Measurements from ENCODE around the gene QTRT2.

The QTRT2 gene

GRCh38 chr3:114103858-114104257 is 47.3 kb downstream of the QTRT2 start:
- Histone ChIP-seq H3K9ac (ENCODE audit: low read depth, low read length) (no peak overlapping the region), H3K9me3 (replicated peaks; ENCODE audit: low read length) (no peaks in the 10 kb centered on the region), H3K4me2 (ENCODE audit: low read length) (no peak overlapping the region), H3K4me1 (ENCODE audit: control insufficient read depth, insufficient read depth, low read length) (no peaks in the 10 kb centered on the region), H3K27me3 (ENCODE audit: control insufficient read depth, insufficient read depth, low read length) (no peaks in the 10 kb centered on the region), H3K36me3 (ENCODE audit: insufficient read depth, low read length) (no peaks in the 10 kb centered on the region), H3K4me3 (ENCODE audit: low read length) (no peak overlapping the region)

- Histone ChIP-seq H3K4me2 (ENCODE audit: low read length) (no peak overlapping the region), H3K27me3 (ENCODE audit: control insufficient read depth, insufficient read depth, low read length) (peaks cover 1% of the 10 kb centered on the region), H3K9me3 (replicated peaks; ENCODE audit: low read length) (no peaks in the 10 kb centered on the region), H3K36me3 (ENCODE audit: insufficient read depth, low read length) (no peaks in the 10 kb centered on the region), H3K4me3 (ENCODE audit: low read length) (no peak overlapping the region), H3K4me1 (ENCODE audit: control insufficient read depth, insufficient read depth, low read length) (no peaks in the 10 kb centered on the region), H3K9ac (ENCODE audit: low read depth, low read length) (no peak overlapping the region)
These were observed 47.9 kb downstream of the QTRT2 start for GRCh38 chr3:114104414-114104813.

- Histone ChIP-seq H3K9me3 (replicated peaks; ENCODE audit: low read length) (no peaks in the 10 kb centered on the region), H3K36me3 (ENCODE audit: insufficient read depth, low read length) (no peaks in the 10 kb centered on the region), H3K9ac (ENCODE audit: low read depth, low read length) (no peak overlapping the region), H3K4me3 (ENCODE audit: low read length) (no peak overlapping the region), H3K27me3 (ENCODE audit: control insufficient read depth, insufficient read depth, low read length) (peaks cover 10% of the 10 kb centered on the region), H3K4me1 (ENCODE audit: control insufficient read depth, insufficient read depth, low read length) (no peaks in the 10 kb centered on the region), H3K4me2 (ENCODE audit: low read length) (no peak overlapping the region)
These were observed 51.6 kb downstream of the QTRT2 start for GRCh38 chr3:114108137-114108536.

GRCh38 chr3:114110439-114110838 is 53.9 kb downstream of the QTRT2 start:
- Histone ChIP-seq H3K36me3 (ENCODE audit: insufficient read depth, low read length) (no peaks in the 10 kb centered on the region), H3K4me1 (ENCODE audit: control insufficient read depth, insufficient read depth, low read length) (no peaks in the 10 kb centered on the region), H3K9ac (ENCODE audit: low read depth, low read length) (no peak overlapping the region), H3K9me3 (replicated peaks; ENCODE audit: low read length) (no peaks in the 10 kb centered on the region), H3K27me3 (ENCODE audit: control insufficient read depth, insufficient read depth, low read length) (peaks cover 10% of the 10 kb centered on the region), H3K4me3 (ENCODE audit: low read length) (no peak overlapping the region), H3K4me2 (ENCODE audit: low read length) (no peak overlapping the region)

GRCh38 chr3:114111060-114111770 is 54.7 kb downstream of the QTRT2 start:
- H3K4me2 ChIP-seq (ENCODE audit: low read length): no peak overlapping the region
- no peaks in the 10 kb centered on the region for H3K9me3 ChIP-seq (replicated peaks; ENCODE audit: low read length)
- H3K4me3 ChIP-seq (ENCODE audit: low read length): no peak overlapping the region

GRCh38 chr3:114112696-114113095 is 56.2 kb downstream of the QTRT2 start:
- H3K9me3 ChIP-seq (replicated peaks; ENCODE audit: low read length): no peaks in the 10 kb centered on the region
- no peak overlapping the region for H3K9ac ChIP-seq (ENCODE audit: low read depth, low read length)
- peaks cover 10% of the 10 kb centered on the region for H3K27me3 ChIP-seq (ENCODE audit: control insufficient read depth, insufficient read depth, low read length)
- no peaks in the 10 kb centered on the region for H3K36me3 ChIP-seq (ENCODE audit: insufficient read depth, low read length)
- no peak overlapping the region for H3K4me3 ChIP-seq (ENCODE audit: low read length)
- no peak overlapping the region for H3K4me2 ChIP-seq (ENCODE audit: low read length)
- H3K4me1 ChIP-seq (ENCODE audit: control insufficient read depth, insufficient read depth, low read length): no peaks in the 10 kb centered on the region

More at GRCh38 chr3:114111060-114111770, 54.7 kb downstream of the QTRT2 start:
- Histone ChIP-seq H3K27me3 (ENCODE audit: control insufficient read depth, insufficient read depth, low read length) (peaks cover 10% of the 10 kb centered on the region), H3K9ac (ENCODE audit: low read depth, low read length) (no peak overlapping the region), H3K36me3 (ENCODE audit: insufficient read depth, low read length) (no peaks in the 10 kb centered on the region), H3K4me1 (ENCODE audit: control insufficient read depth, insufficient read depth, low read length) (no peaks in the 10 kb centered on the region)

GRCh38 chr3:114114719-114115118 is 58.2 kb downstream of the QTRT2 start:
- Histone ChIP-seq H3K4me3 (ENCODE audit: low read length) (no peak overlapping the region), H3K9ac (ENCODE audit: low read depth, low read length) (no peak overlapping the region), H3K4me1 (ENCODE audit: control insufficient read depth, insufficient read depth, low read length) (no peaks in the 10 kb centered on the region), H3K27me3 (ENCODE audit: control insufficient read depth, insufficient read depth, low read length) (peaks cover 6% of the 10 kb centered on the region), H3K36me3 (ENCODE audit: insufficient read depth, low read length) (no peaks in the 10 kb centered on the region), H3K4me2 (ENCODE audit: low read length) (no peak overlapping the region), H3K9me3 (replicated peaks; ENCODE audit: low read length) (no peaks in the 10 kb centered on the region)

GRCh38 chr3:114115143-114115542 is 58.6 kb downstream of the QTRT2 start:
- H3K36me3 ChIP-seq (ENCODE audit: insufficient read depth, low read length): no peaks in the 10 kb centered on the region
- peaks cover 5% of the 10 kb centered on the region for H3K27me3 ChIP-seq (ENCODE audit: control insufficient read depth, insufficient read depth, low read length)
- H3K9me3 ChIP-seq (replicated peaks; ENCODE audit: low read length): no peaks in the 10 kb centered on the region
- no peaks in the 10 kb centered on the region for H3K4me1 ChIP-seq (ENCODE audit: control insufficient read depth, insufficient read depth, low read length)
- H3K9ac ChIP-seq (ENCODE audit: low read depth, low read length): no peak overlapping the region
- H3K4me2 ChIP-seq (ENCODE audit: low read length): no peak overlapping the region
- H3K4me3 ChIP-seq (ENCODE audit: low read length): no peak overlapping the region

GRCh38 chr3:114119776-114120175 is 63.2 kb downstream of the QTRT2 start:
- no peaks in the 10 kb centered on the region for H3K27me3 ChIP-seq (ENCODE audit: control insufficient read depth, insufficient read depth, low read length)
- no peak overlapping the region for H3K4me3 ChIP-seq (ENCODE audit: low read length)
- H3K9me3 ChIP-seq (replicated peaks; ENCODE audit: low read length): no peaks in the 10 kb centered on the region
- H3K4me1 ChIP-seq (ENCODE audit: control insufficient read depth, insufficient read depth, low read length): no peaks in the 10 kb centered on the region
- no peaks in the 10 kb centered on the region for H3K36me3 ChIP-seq (ENCODE audit: insufficient read depth, low read length)
- no peak overlapping the region for H3K9ac ChIP-seq (ENCODE audit: low read depth, low read length)
- H3K4me2 ChIP-seq (ENCODE audit: low read length): no peak overlapping the region

GRCh38 chr3:114120211-114120610 is 63.7 kb downstream of the QTRT2 start:
- H3K4me1 ChIP-seq (ENCODE audit: control insufficient read depth, insufficient read depth, low read length): no peaks in the 10 kb centered on the region
- H3K27me3 ChIP-seq (ENCODE audit: control insufficient read depth, insufficient read depth, low read length): no peaks in the 10 kb centered on the region
- no peak overlapping the region for H3K4me3 ChIP-seq (ENCODE audit: low read length)
- no peak overlapping the region for H3K9ac ChIP-seq (ENCODE audit: low read depth, low read length)
- H3K36me3 ChIP-seq (ENCODE audit: insufficient read depth, low read length): no peaks in the 10 kb centered on the region
- H3K9me3 ChIP-seq (replicated peaks; ENCODE audit: low read length): no peaks in the 10 kb centered on the region
- H3K4me2 ChIP-seq (ENCODE audit: low read length): no peak overlapping the region

GRCh38 chr3:114122027-114122709 is 65.6 kb downstream of the QTRT2 start:
- no peaks in the 10 kb centered on the region for H3K36me3 ChIP-seq (ENCODE audit: insufficient read depth, low read length)
- H3K4me3 ChIP-seq (ENCODE audit: low read length): no peak overlapping the region
- H3K9ac ChIP-seq (ENCODE audit: low read depth, low read length): no peak overlapping the region
- H3K4me1 ChIP-seq (ENCODE audit: control insufficient read depth, insufficient read depth, low read length): no peaks in the 10 kb centered on the region
- H3K4me2 ChIP-seq (ENCODE audit: low read length): no peak overlapping the region
- no peaks in the 10 kb centered on the region for H3K9me3 ChIP-seq (replicated peaks; ENCODE audit: low read length)
- H3K27me3 ChIP-seq (ENCODE audit: control insufficient read depth, insufficient read depth, low read length): no peaks in the 10 kb centered on the region

- H3K4me1 ChIP-seq (ENCODE audit: control insufficient read depth, insufficient read depth, low read length): no peaks in the 10 kb centered on the region
- H3K9ac ChIP-seq (ENCODE audit: low read depth, low read length): no peak overlapping the region
- no peaks in the 10 kb centered on the region for H3K27me3 ChIP-seq (ENCODE audit: control insufficient read depth, insufficient read depth, low read length)
- H3K4me3 ChIP-seq (ENCODE audit: low read length): no peak overlapping the region
- no peaks in the 10 kb centered on the region for H3K9me3 ChIP-seq (replicated peaks; ENCODE audit: low read length)
- H3K36me3 ChIP-seq (ENCODE audit: insufficient read depth, low read length): no peaks in the 10 kb centered on the region
- no peak overlapping the region for H3K4me2 ChIP-seq (ENCODE audit: low read length)
These were observed 69.9 kb downstream of the QTRT2 start for GRCh38 chr3:114126461-114126860.

All from skeletal muscle satellite cell (primary cell).